ENCODE results near the gene PLA2G2D.

Gene PLA2G2D

GRCh38 chr1:20141001-20141400 lies 21.7 kb upstream of the PLA2G2D start:
- H3K4me2 ChIP-seq (ENCODE audit: low read length), result no peak overlapping the region
- H3K4me3 ChIP-seq (ENCODE audit: low read length), result no peak overlapping the region
- no peaks in the 10 kb centered on the region for H3K4me1 ChIP-seq (ENCODE audit: control insufficient read depth, low read length)
- no peaks in the 10 kb centered on the region for H3K27me3 ChIP-seq (ENCODE audit: control insufficient read depth, low read length)
- TF ChIP-seq EZH2phosphoT487 (IDR thresholded peaks at IDR 0.05; ENCODE audit: borderline replicate concordance, low read length) (no peak), CTCF (IDR thresholded peaks at IDR 0.05; ENCODE audit: low read depth, low read length, poor library complexity, severe bottlenecking) (no peak)
- H3K9me3 ChIP-seq (ENCODE audit: control insufficient read depth, insufficient read depth, low read length), result no peaks in the 10 kb centered on the region
- no peaks in the 10 kb centered on the region for H4K20me1 ChIP-seq (ENCODE audit: control insufficient read depth, insufficient read depth, low read depth, low read length)
- no peak overlapping the region for H3K27ac ChIP-seq (ENCODE audit: low read depth, low read length)
- H3K9me2 ChIP-seq (replicated peaks; ENCODE audit: control insufficient read depth, low read length), result no peaks in the 10 kb centered on the region
- no peaks in the 10 kb centered on the region for H3F3A ChIP-seq (ENCODE audit: control insufficient read depth, insufficient read depth)
- H3K79me2 ChIP-seq (ENCODE audit: control insufficient read depth, low read length), result no peaks in the 10 kb centered on the region
- no peaks in the 10 kb centered on the region for H3K36me3 ChIP-seq (ENCODE audit: control insufficient read depth, low read length)

- Histone ChIP-seq H3F3A (ENCODE audit: control insufficient read depth, insufficient read depth) (no peaks in the 10 kb centered on the region), H3K4me3 (ENCODE audit: low read length) (no peak overlapping the region), H3K9me2 (replicated peaks; ENCODE audit: control insufficient read depth, low read length) (no peaks in the 10 kb centered on the region), H3K4me2 (ENCODE audit: low read length) (no peak overlapping the region), H3K9me3 (ENCODE audit: control insufficient read depth, insufficient read depth, low read length) (no peaks in the 10 kb centered on the region), H3K27ac (ENCODE audit: low read depth, low read length) (no peak overlapping the region), H4K20me1 (ENCODE audit: control insufficient read depth, insufficient read depth, low read depth, low read length) (no peaks in the 10 kb centered on the region), H3K36me3 (ENCODE audit: control insufficient read depth, low read length) (no peaks in the 10 kb centered on the region), H3K79me2 (ENCODE audit: control insufficient read depth, low read length) (no peaks in the 10 kb centered on the region), H3K27me3 (ENCODE audit: control insufficient read depth, low read length) (no peaks in the 10 kb centered on the region), H3K4me1 (ENCODE audit: control insufficient read depth, low read length) (no peaks in the 10 kb centered on the region)
- no peak for TF ChIP-seq EZH2phosphoT487 (IDR thresholded peaks at IDR 0.05; ENCODE audit: borderline replicate concordance, low read length)
- TF ChIP-seq CTCF (IDR thresholded peaks at IDR 0.05; ENCODE audit: low read depth, low read length, poor library complexity, severe bottlenecking), result no peak
Measured at GRCh38 chr1:20139776-20140612, 20.7 kb upstream of the PLA2G2D start.

DNA sequence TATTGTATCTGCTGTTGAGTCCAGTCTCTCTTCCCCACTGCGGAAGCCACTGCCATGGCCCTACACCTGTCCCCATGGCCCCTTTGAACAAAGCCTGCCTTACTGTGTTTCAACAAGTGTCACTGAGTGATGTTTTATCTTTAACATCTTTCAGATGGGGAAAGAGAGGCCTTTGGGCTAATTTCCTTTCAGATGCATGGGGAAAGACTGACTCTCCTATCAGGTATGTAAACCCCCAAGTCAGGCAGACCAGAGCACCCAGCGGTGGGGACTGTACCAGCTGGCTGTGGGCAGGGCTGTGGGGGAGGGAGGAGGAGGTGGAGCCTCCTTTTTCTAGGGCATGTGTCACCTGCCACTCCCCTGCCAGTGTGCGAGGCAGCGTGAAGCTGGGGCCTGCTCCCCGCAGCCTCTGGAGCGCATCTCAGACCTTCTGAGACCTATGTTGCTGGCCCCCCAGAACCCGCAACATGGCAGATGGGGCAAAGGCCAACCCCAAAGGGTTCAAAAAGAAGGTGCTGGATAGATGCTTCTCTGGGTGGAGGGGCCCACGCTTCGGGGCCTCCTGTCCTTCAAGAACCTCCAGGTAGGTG lies 19.7 kb upstream of the PLA2G2D start, which contains the start of gene PLA2G2F:
Gene PLA2G2F, plus strand, starts transcription at position 363 of the 590 bp plus-strand sequence. Its CDS starts 105 bp downstream, at position 468.
- H3K9me2 ChIP-seq (replicated peaks; ENCODE audit: control insufficient read depth, low read length), result no peaks in the 10 kb centered on the region
- H3K27me3 ChIP-seq (ENCODE audit: control insufficient read depth, low read length), result no peaks in the 10 kb centered on the region
- no peaks in the 10 kb centered on the region for H3K36me3 ChIP-seq (ENCODE audit: control insufficient read depth, low read length)
- no peaks in the 10 kb centered on the region for H3K79me2 ChIP-seq (ENCODE audit: control insufficient read depth, low read length)
- TF ChIP-seq EZH2phosphoT487 (IDR thresholded peaks at IDR 0.05; ENCODE audit: borderline replicate concordance, low read length) (no peak), CTCF (IDR thresholded peaks at IDR 0.05; ENCODE audit: low read depth, low read length, poor library complexity, severe bottlenecking) (no peak)
- no peak within 1 kb of the TSS for H3K4me2 ChIP-seq (ENCODE audit: low read length)
- no peaks in the 10 kb centered on the region for H4K20me1 ChIP-seq (ENCODE audit: control insufficient read depth, insufficient read depth, low read depth, low read length)
- no peaks in the 10 kb centered on the region for H3F3A ChIP-seq (ENCODE audit: control insufficient read depth, insufficient read depth)
- no peak within 1 kb of the TSS for H3K27ac ChIP-seq (ENCODE audit: low read depth, low read length)
- no peaks in the 10 kb centered on the region for H3K9me3 ChIP-seq (ENCODE audit: control insufficient read depth, insufficient read depth, low read length)
- no peak within 1 kb of the TSS for H3K4me3 ChIP-seq (ENCODE audit: low read length)
- H3K4me1 ChIP-seq (ENCODE audit: control insufficient read depth, low read length), result no peaks in the 10 kb centered on the region

Measured in DOHH2 (cell line).